ENCODE measurements around the gene PLAC9. TPM values are rescaled to one million over a fixed set of nuclear protein-coding genes. Genes with fewer than 3 reads are reported as not detected.

The PLAC9 gene
- total RNA-seq, 1 experiment from 2014 or later = 7.3 TPM

GRCh38 chr10:80139265-80139664, 6.7 kb downstream of the PLAC9 start:
- TF ChIP-seq ZBTB21 (CRISPR knock-in tag; IDR thresholded peaks at IDR 0.05; ENCODE audit: borderline replicate concordance) (no peak), CREM (CRISPR knock-in tag; IDR thresholded peaks at IDR 0.05) (no peak), OVOL2 (CRISPR knock-in tag; IDR thresholded peaks at IDR 0.05; ENCODE audit: borderline replicate concordance) (no peak), FOXP1 (CRISPR knock-in tag; IDR thresholded peaks at IDR 0.05; ENCODE audit: borderline replicate concordance) (no peak), ZNF121 (CRISPR knock-in tag; IDR thresholded peaks at IDR 0.05) (no peak), TEAD4 (CRISPR knock-in tag; IDR thresholded peaks at IDR 0.05) (no peak), JAZF1 (CRISPR knock-in tag; IDR thresholded peaks at IDR 0.05) (no peak), GTF2I (CRISPR knock-in tag; conservative IDR thresholded peaks at IDR 0.05) (no peak), MYBL2 (CRISPR knock-in tag; IDR thresholded peaks at IDR 0.05) (no peak), CTCF (IDR thresholded peaks at IDR 0.05) (no peak), HMGA2 (CRISPR knock-in tag; IDR thresholded peaks at IDR 0.05) (no peak), SP1 (CRISPR knock-in tag; conservative IDR thresholded peaks at IDR 0.05) (no peak), RELA (CRISPR knock-in tag; IDR thresholded peaks at IDR 0.05; ENCODE audit: borderline replicate concordance) (no peak), TCF7 (CRISPR knock-in tag; IDR thresholded peaks at IDR 0.05; ENCODE audit: low read depth) (no peak)
- TF ChIP-seq, protein P1, sequence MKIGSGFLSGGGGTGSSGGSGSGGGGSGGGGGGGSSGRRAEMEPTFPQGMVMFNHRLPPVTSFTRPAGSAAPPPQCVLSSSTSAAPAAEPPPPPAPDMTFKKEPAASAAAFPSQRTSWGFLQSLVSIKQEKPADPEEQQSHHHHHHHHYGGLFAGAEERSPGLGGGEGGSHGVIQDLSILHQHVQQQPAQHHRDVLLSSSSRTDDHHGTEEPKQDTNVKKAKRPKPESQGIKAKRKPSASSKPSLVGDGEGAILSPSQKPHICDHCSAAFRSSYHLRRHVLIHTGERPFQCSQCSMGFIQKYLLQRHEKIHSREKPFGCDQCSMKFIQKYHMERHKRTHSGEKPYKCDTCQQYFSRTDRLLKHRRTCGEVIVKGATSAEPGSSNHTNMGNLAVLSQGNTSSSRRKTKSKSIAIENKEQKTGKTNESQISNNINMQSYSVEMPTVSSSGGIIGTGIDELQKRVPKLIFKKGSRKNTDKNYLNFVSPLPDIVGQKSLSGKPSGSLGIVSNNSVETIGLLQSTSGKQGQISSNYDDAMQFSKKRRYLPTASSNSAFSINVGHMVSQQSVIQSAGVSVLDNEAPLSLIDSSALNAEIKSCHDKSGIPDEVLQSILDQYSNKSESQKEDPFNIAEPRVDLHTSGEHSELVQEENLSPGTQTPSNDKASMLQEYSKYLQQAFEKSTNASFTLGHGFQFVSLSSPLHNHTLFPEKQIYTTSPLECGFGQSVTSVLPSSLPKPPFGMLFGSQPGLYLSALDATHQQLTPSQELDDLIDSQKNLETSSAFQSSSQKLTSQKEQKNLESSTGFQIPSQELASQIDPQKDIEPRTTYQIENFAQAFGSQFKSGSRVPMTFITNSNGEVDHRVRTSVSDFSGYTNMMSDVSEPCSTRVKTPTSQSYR (CRISPR knock-in tag; IDR thresholded peaks at IDR 0.05) = no peak
- Mint-ChIP-seq H3K36me3 (no peaks in the 10 kb centered on the region), H3K27ac (no peak overlapping the region), H3K9me3 (no peaks in the 10 kb centered on the region), H3K27me3 (ENCODE audit: low read depth) (peaks cover 2% of the 10 kb centered on the region; the same call in 1 of the 2 replicates), H3K4me3 (no peak overlapping the region), H3K4me1 (peaks cover 6% of the 10 kb centered on the region)
- DNase-seq (ENCODE audit: low spot score) (no peak), ATAC-seq (no peak)
- POLR2A ChIA-PET = interaction anchor here (0.6 kb wide), 2 partner anchors 10 to 533 kb away, joined by 3 read pairs; no protein-coding TSS in a partner anchor
- CTCF ChIA-PET = interaction anchor here (1.2 kb wide), 1 partner anchor 81 kb away, joined by 5 read pairs; no protein-coding TSS in a partner anchor

DNA sequence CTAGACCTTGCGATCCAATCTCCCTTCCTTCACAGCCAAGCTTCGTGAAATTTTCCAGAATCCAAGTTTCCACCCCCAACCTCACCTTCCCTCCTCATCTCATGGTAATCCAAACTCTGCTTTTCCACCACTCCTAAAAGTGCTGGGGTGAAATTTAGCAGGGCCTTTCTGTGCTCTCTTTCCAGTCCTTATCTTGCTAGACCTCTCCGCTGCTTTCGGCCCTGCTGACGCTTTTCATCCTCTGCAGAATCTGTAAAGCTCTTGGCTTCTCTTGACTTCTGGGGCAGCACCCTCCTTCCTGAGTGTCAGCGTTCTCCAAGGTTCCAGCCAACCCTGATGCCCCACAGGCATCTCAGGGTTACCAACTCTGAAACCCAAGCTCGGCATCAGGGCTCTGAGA, 7.7 kb downstream of the PLAC9 start:
- Mint-ChIP-seq H3K27me3 (ENCODE audit: low read depth) (no peaks in the 10 kb centered on the region), H3K36me3 (no peaks in the 10 kb centered on the region), H3K4me3 (no peak overlapping the region), H3K4me1 (peaks cover 12% of the 10 kb centered on the region), H3K27ac (no peak overlapping the region), H3K9me3 (no peaks in the 10 kb centered on the region)
- CTCF ChIA-PET = no interaction called here
- TF ChIP-seq ZNF416 (CRISPR knock-in tag; IDR thresholded peaks at IDR 0.05) (no peak), ZNF232 (CRISPR knock-in tag; IDR thresholded peaks at IDR 0.05) (no peak)
- DNase-seq (ENCODE audit: low spot score) (no peak), ATAC-seq (no peak)
- POLR2A ChIA-PET = no interaction called here

DNA sequence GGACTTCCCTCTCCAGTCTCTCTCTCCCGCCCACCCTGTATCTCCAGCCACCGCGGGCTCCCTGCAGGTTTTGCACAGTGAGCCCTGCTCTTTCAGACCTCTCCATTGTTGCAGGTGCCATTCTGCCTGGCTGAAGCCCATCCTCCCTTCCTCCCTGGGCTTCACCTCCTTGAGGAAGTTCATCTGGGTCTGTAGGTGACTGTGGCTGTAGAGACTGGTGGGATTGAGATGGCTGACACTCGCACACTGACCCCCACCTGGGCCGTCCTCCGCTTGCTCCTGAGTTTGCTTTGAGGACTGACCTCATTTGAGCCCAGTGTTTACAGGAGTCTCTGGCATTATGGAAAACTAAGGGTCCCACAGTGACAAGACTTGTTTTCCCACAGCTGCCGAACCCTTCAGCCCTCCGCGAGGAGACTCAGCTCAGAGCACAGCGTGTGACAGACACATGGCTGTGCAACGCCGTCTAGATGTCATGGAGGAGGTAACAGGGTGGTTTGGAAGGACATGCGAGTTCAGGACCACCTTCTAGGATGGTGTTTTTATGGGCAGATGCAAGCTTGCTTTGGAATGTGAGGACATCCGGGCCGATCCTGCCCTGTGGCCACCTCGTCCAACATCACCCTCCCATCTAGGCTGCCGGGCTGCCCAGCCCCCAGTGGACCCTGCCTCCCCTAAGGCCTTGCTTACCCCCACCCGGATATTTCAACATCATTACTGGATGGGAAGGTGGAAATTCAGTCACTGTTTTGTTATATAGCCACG, 9.3 kb downstream of the PLAC9 start:
- H3K4me1 Mint-ChIP-seq = peaks cover 12% of the 10 kb centered on the region
- TF ChIP-seq NFE2L1 (CRISPR knock-in tag; IDR thresholded peaks at IDR 0.05) (no peak), CREM (CRISPR knock-in tag; IDR thresholded peaks at IDR 0.05) (no peak), ZNF263 (CRISPR knock-in tag; IDR thresholded peaks at IDR 0.05; ENCODE audit: low read depth) (no peak)
- TF ChIP-seq, protein P2, sequence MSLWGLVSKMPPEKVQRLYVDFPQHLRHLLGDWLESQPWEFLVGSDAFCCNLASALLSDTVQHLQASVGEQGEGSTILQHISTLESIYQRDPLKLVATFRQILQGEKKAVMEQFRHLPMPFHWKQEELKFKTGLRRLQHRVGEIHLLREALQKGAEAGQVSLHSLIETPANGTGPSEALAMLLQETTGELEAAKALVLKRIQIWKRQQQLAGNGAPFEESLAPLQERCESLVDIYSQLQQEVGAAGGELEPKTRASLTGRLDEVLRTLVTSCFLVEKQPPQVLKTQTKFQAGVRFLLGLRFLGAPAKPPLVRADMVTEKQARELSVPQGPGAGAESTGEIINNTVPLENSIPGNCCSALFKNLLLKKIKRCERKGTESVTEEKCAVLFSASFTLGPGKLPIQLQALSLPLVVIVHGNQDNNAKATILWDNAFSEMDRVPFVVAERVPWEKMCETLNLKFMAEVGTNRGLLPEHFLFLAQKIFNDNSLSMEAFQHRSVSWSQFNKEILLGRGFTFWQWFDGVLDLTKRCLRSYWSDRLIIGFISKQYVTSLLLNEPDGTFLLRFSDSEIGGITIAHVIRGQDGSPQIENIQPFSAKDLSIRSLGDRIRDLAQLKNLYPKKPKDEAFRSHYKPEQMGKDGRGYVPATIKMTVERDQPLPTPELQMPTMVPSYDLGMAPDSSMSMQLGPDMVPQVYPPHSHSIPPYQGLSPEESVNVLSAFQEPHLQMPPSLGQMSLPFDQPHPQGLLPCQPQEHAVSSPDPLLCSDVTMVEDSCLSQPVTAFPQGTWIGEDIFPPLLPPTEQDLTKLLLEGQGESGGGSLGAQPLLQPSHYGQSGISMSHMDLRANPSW (CRISPR knock-in tag; conservative IDR thresholded peaks at IDR 0.05; ENCODE audit: low read depth) = no peak
- no peak overlapping the region for H3K27ac Mint-ChIP-seq
- ChIA-PET CTCF (interaction anchor here (2.3 kb wide), 1 partner anchor 82 kb away, joined by 22 read pairs; no protein-coding TSS in a partner anchor), POLR2A (no interaction called here)
- no peaks in the 10 kb centered on the region for H3K9me3 Mint-ChIP-seq
- H3K27me3 Mint-ChIP-seq (ENCODE audit: low read depth) = no peaks in the 10 kb centered on the region
- DNase-seq (ENCODE audit: low spot score) (no peak), ATAC-seq (no peak)
- H3K36me3 Mint-ChIP-seq = no peaks in the 10 kb centered on the region
- H3K4me3 Mint-ChIP-seq = no peak overlapping the region

Data from WTC11 (cell line).